Measurements from ENCODE around the gene ABHD16A. TPM values are rescaled to one million over a fixed set of nuclear protein-coding genes. Genes with fewer than 3 reads are reported as not detected.

The ABHD16A gene
- total and polyA plus RNA-seq, 10 of the 15 experiments (the other 5 are each of a cell fraction or from before 2014, with no cell fraction given), result 7.5 to 43.0 (median 32.9) TPM

GRCh38 chr6:31666337-31666965 is 36.7 kb downstream of the ABHD16A start:
- no TSS peak for BruUV-seq (replicated peaks)
- Histone ChIP-seq H3K27ac (ENCODE audit: control insufficient read depth, insufficient read depth) (peak overlapping the region; percentile 94), H3K27me3 (replicated peaks in 1 of 2; ENCODE audit: control insufficient read depth in 2 of 2, insufficient read depth in 2 of 2, low read length in 1 of 2) (no peaks in the 10 kb centered on the region), H3K79me2 (ENCODE audit: control insufficient read depth, insufficient read depth, low read length) (peaks cover 51% of the 10 kb centered on the region), H3K36me3 (ENCODE audit: control insufficient read depth in 2 of 2, insufficient read depth in 2 of 2, low read length in 1 of 2) (peaks cover 18 to 39% of the 10 kb centered on the region in 2 experiments), H3K4me1 (ENCODE audit: control insufficient read depth, insufficient read depth, low read length) (peaks cover 32% of the 10 kb centered on the region), H4K20me1 (ENCODE audit: control insufficient read depth, insufficient read depth) (no peaks in the 10 kb centered on the region), H3K9me3 (replicated peaks; ENCODE audit: control insufficient read depth, insufficient read depth, low read length) (no peaks in the 10 kb centered on the region), H3K4me2 (ENCODE audit: control insufficient read depth, insufficient read depth) (peak overlapping the region; percentile 95), H3K4me3 (peak overlapping the region; percentile 93), H3K9ac (ENCODE audit: control insufficient read depth, insufficient read depth, low read length) (peak overlapping the region; percentile 97), H2AFZ (ENCODE audit: control insufficient read depth, low read depth, low read length) (peak overlapping the region; percentile 77; the same call in 1 of the 2 replicates)
- in situ Hi-C loops (cut with MboI), result no loop called here
- no peak for ATAC-seq
- SMC1A ChIA-PET (ENCODE audit: uncharacterized antibody, unreplicated experiment), result interaction anchor here (0.7 to 1.1 kb wide), 3 partner anchors 10 to 44 kb away, joined by 3 read pairs; no protein-coding TSS in a partner anchor
- no peak for DNase-seq (ENCODE audit: low read depth, low spot score)
- intact Hi-C loops (cut with micrococcal nuclease; ENCODE audit: unreplicated experiment), result loop anchor here (5.0 kb wide), 2 partner anchors 71 to 166 kb away; partner anchors contain the start of gene CLIC1
- CTCF ChIA-PET, result interaction anchor here (0.9 to 1.6 kb wide), 2 partner anchors 68 to 165 kb away, joined by 3 to 9 read pairs; no protein-coding TSS in a partner anchor
- 2% methylated on average over 15 of the region's 15 CpGs for WGBS (ENCODE audit: insufficient coverage, insufficient replicate concordance, low lambda C conversion rate, missing lambda C conversion rate)
- POLR2A ChIA-PET, result interaction anchor here (0.5 to 1.4 kb wide), 7 partner anchors 8 to 305 kb away, joined by 3 to 7 read pairs (median 4); partner anchors contain the start of genes BAG6 and DXO
- RAD21 ChIA-PET (ENCODE audit: unreplicated experiment), result interaction anchor here (1.6 kb wide), 1 partner anchor 13 kb away, joined by 3 read pairs; no protein-coding TSS in a partner anchor
- FAIRE-seq, result peak; percentile 52
- no peak for TF ChIP-seq STAT3 (IDR thresholded peaks at IDR 0.05; ENCODE audit: low read depth, low read length)
- no peak for TF ChIP-seq SUZ12 (IDR thresholded peaks at IDR 0.05; ENCODE audit: unreplicated experiment)
- no peak for TF ChIP-seq TCF7 (IDR thresholded peaks at IDR 0.05; ENCODE audit: borderline replicate concordance)
- TF ChIP-seq MTA3 (IDR thresholded peaks at IDR 0.05; ENCODE audit: borderline replicate concordance, low read length), result no peak
- TF ChIP-seq ATF2 (IDR thresholded peaks at IDR 0.05; ENCODE audit: low read length), result no peak
- peak; percentile 13; the same call in 1 of the 2 replicates for TF ChIP-seq GATAD2B (conservative IDR thresholded peaks at IDR 0.05; ENCODE audit: low read depth)
- TF ChIP-seq CHD1 (IDR thresholded peaks at IDR 0.05; ENCODE audit: low read depth, low read length), result no peak
- TF ChIP-seq NFXL1 (IDR thresholded peaks at IDR 0.05; ENCODE audit: borderline replicate concordance), result no peak
- TF ChIP-seq EGR1 (IDR thresholded peaks at IDR 0.05; ENCODE audit: borderline replicate concordance in 1 of 2, low read depth in 2 of 2, low read length in 2 of 2), result no peak
- no peak for TF ChIP-seq POLR2AphosphoS2 (IDR thresholded peaks at IDR 0.05; ENCODE audit: low read depth, low read length)
- TF ChIP-seq POLR2AphosphoS5 (IDR thresholded peaks at IDR 0.05; ENCODE audit: low read length), result no peak
- peak; percentile 40; the same call in 1 of the 2 replicates for TF ChIP-seq SMARCA5 (IDR thresholded peaks at IDR 0.05)
- no peak for TF ChIP-seq USF1 (IDR thresholded peaks at IDR 0.05; ENCODE audit: borderline replicate concordance, extremely low read length, insufficient read depth, low read depth, low read length)
- TF ChIP-seq WRNIP1 (IDR thresholded peaks at IDR 0.05; ENCODE audit: borderline replicate concordance, low read depth, low read length), result no peak
- TF ChIP-seq HDAC6 (IDR thresholded peaks at IDR 0.05; ENCODE audit: unreplicated experiment), result no peak
- no peak for TF ChIP-seq MAX (IDR thresholded peaks at IDR 0.05; ENCODE audit: low read depth, low read length)
- no peak for TF ChIP-seq BMI1 (IDR thresholded peaks at IDR 0.05; ENCODE audit: borderline replicate concordance)
- no peak for TF ChIP-seq ZNF24 (IDR thresholded peaks at IDR 0.05)
- no peak for TF ChIP-seq ATF7 (IDR thresholded peaks at IDR 0.05; ENCODE audit: low read depth)
- TF ChIP-seq GABPA (IDR thresholded peaks at IDR 0.05; ENCODE audit: low read depth), result no peak
- TF ChIP-seq BACH1 (IDR thresholded peaks at IDR 0.05; ENCODE audit: borderline replicate concordance), result no peak
- no peak for TF ChIP-seq FOXM1 (IDR thresholded peaks at IDR 0.05; ENCODE audit: low read depth, low read length)
- no peak for TF ChIP-seq NFYB (IDR thresholded peaks at IDR 0.05; ENCODE audit: insufficient read depth, low read depth, low read length)
